Duodenal mucosa (tissue), 2 donors: ENCODE results near the gene FAXDC2.

Source experiments
- H3K27ac ChIP-seq: one replicate; pipeline ENCODE4 v1.7.0; 2013; ENCODE audit warnings: low read depth, low read length
- H3K27me3 ChIP-seq, 2 donors: one replicate each; pipeline ENCODE4 v1.7.0; 2013; ENCODE audit warnings: low read length in 2 of 2, control low read depth in 1 of 2; ENCODE audit not compliant: insufficient read depth in 2 of 2, control insufficient read depth in 1 of 2
- H3K36me3 ChIP-seq, 2 donors: one replicate each; pipeline ENCODE4 v1.7.0; 2013; ENCODE audit warnings: low read length in 2 of 2, control low read depth in 1 of 2; ENCODE audit not compliant: insufficient read depth in 2 of 2, control insufficient read depth in 1 of 2
- H3K4me1 ChIP-seq, 2 donors: one replicate each; pipeline ENCODE4 v1.7.0; 2013; ENCODE audit warnings: low read length in 2 of 2, control low read depth in 1 of 2; ENCODE audit not compliant: insufficient read depth in 2 of 2, control insufficient read depth in 1 of 2
- H3K4me3 ChIP-seq, 2 donors: one replicate each; pipeline ENCODE4 v1.7.0; 2013; ENCODE audit warnings: low read length in 2 of 2, low read depth in 1 of 2
- H3K9ac ChIP-seq, 2 donors: one replicate each; pipeline ENCODE4 v1.7.0; 2013; ENCODE audit warnings: low read length in 2 of 2, low read depth in 1 of 2
- H3K9me3 ChIP-seq, 2 donors: one replicate each; pipeline ENCODE4 v1.7.0; 2013; ENCODE audit warnings: low read length in 2 of 2, control low read depth in 1 of 2; ENCODE audit not compliant: control insufficient read depth in 1 of 2

Gene FAXDC2

GRCh38 chr5:154784856-154785255 is 65.5 kb downstream of the FAXDC2 start:
- no peak overlapping the region for H3K27ac ChIP-seq
- H3K36me3 ChIP-seq, result peaks cover 0 to under 1% of the 10 kb centered on the region in 2 donors
- no peaks in the 10 kb centered on the region for H3K9me3 ChIP-seq
- no peaks in the 10 kb centered on the region for H3K27me3 ChIP-seq
- H3K4me3 ChIP-seq, result no peak overlapping the region
- H3K9ac ChIP-seq, result no peak overlapping the region
- H3K4me1 ChIP-seq, result peaks cover 56 to 61% of the 10 kb centered on the region in 2 donors

DNA sequence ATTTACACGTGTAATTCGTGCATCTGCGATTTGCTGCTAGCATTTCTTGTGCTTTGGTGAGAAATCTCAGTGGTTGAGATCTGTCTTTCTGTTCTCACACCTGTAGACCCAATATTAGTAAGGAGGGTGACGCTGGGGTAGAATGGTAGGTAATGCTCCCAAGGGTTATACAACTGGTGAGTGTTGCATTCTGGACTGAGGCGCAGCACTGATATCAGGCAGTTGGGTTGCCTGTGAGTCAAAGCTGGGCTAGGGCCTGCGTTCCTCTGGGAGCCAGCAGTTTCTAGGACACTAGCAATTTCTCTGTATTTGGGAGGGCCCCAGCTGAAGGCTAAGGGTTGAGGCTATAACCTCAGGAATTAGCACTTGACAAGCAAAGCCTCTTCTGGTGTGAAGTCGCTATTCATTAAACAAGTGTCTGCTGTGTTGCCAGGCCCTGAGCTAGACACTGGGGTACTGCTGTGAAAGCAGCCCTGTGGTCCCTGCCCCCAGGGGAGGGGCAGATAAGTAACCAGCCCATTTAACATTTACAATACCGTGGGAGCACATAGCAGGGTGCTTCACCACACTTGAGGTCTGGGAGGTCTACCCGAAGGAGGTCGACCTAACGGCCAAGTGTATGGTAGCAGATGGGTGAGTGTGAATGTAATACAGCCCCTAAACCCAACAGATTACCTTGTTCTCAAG is 66.5 kb downstream of the FAXDC2 start:
- H3K4me1 ChIP-seq, result peaks cover 63 to 67% of the 10 kb centered on the region in 2 donors
- H3K4me3 ChIP-seq, result peak overlapping the region in 1 of 2 donors; percentile 29
- H3K9me3 ChIP-seq, result no peaks in the 10 kb centered on the region
- H3K27ac ChIP-seq, result no peak overlapping the region
- H3K9ac ChIP-seq, result peak overlapping the region in 1 of 2 donors; percentile 2
- no peaks in the 10 kb centered on the region for H3K36me3 ChIP-seq
- no peaks in the 10 kb centered on the region for H3K27me3 ChIP-seq

GRCh38 chr5:154782812-154783592 is 67.4 kb downstream of the FAXDC2 start:
- H3K4me1 ChIP-seq, result peaks cover 63 to 65% of the 10 kb centered on the region in 2 donors
- no peaks in the 10 kb centered on the region for H3K9me3 ChIP-seq
- H3K36me3 ChIP-seq, result no peaks in the 10 kb centered on the region
- H3K27ac ChIP-seq, result no peak overlapping the region
- H3K9ac ChIP-seq, result peak overlapping the region in 1 of 2 donors; percentile 2
- no peaks in the 10 kb centered on the region for H3K27me3 ChIP-seq
- no peak overlapping the region for H3K4me3 ChIP-seq

DNA sequence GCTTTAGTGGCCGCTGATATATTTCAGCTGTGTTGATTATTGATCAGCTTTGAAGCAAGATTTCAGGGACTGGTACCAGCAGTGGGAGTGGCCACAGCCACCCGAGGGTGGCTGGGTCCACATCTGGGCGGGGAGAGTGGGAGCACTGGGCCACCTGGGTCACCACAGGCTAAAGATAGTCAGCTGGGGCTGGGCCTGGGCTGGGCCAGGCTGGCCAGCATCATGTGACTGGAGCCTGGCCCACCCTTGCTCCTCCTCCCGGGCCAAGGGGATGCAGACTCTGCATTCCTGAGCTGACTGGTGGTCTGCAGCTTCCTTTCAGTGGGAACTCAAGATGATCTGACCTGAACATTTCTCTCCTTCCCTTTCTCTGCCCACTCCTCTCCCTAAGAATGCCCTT is 68.1 kb downstream of the FAXDC2 start:
- Histone ChIP-seq H3K36me3 (no peaks in the 10 kb centered on the region), H3K4me3 (no peak overlapping the region), H3K27ac (no peak overlapping the region), H3K9me3 (no peaks in the 10 kb centered on the region), H3K4me1 (peaks cover 58% of the 10 kb centered on the region in 2 donors), H3K9ac (no peak overlapping the region), H3K27me3 (no peaks in the 10 kb centered on the region)

- no peaks in the 10 kb centered on the region for H3K27me3 ChIP-seq
- H3K4me1 ChIP-seq, result peaks cover 44 to 52% of the 10 kb centered on the region in 2 donors
- no peak overlapping the region for H3K27ac ChIP-seq
Measured at GRCh38 chr5:154780128-154780527, 70.3 kb downstream of the FAXDC2 start.

GRCh38 chr5:154779105-154779504 is 71.3 kb downstream of the FAXDC2 start:
- Histone ChIP-seq H3K4me3 (no peak overlapping the region), H3K27me3 (no peaks in the 10 kb centered on the region), H3K27ac (no peak overlapping the region), H3K9ac (no peak overlapping the region), H3K9me3 (no peaks in the 10 kb centered on the region), H3K36me3 (no peaks in the 10 kb centered on the region), H3K4me1 (peaks cover 39 to 42% of the 10 kb centered on the region in 2 donors)

More at GRCh38 chr5:154780128-154780527, 70.3 kb downstream of the FAXDC2 start:
- Histone ChIP-seq H3K36me3 (no peaks in the 10 kb centered on the region), H3K4me3 (no peak overlapping the region), H3K9ac (no peak overlapping the region), H3K9me3 (no peaks in the 10 kb centered on the region)

GRCh38 chr5:154778534-154778933 is 71.9 kb downstream of the FAXDC2 start:
- H3K27ac ChIP-seq, result no peak overlapping the region
- H3K4me1 ChIP-seq, result peaks cover 35 to 36% of the 10 kb centered on the region in 2 donors
- H3K9ac ChIP-seq, result no peak overlapping the region
- no peaks in the 10 kb centered on the region for H3K27me3 ChIP-seq
- no peak overlapping the region for H3K4me3 ChIP-seq
- no peaks in the 10 kb centered on the region for H3K9me3 ChIP-seq
- H3K36me3 ChIP-seq, result peaks cover 0 to under 1% of the 10 kb centered on the region in 2 donors

DNA sequence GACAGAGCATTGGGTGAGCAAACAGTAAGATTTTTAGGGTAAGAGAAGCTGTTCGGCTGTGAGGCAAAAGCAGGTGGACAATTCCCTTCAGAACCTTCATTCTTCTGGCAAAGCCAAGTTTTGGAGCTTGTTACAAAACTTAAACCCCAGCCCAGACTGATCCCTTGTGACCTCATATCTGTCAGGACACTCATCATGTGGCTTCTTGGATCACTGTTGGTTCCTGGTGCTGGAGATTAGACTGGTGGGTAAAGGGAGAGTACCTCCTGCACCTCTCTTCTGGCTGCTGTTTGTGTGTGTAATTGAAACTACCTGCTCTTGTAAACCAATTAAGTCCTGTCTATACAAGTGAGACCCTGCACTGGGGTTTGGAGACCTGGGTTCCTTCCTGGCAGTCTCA is 74.2 kb downstream of the FAXDC2 start:
- Histone ChIP-seq H3K27ac (no peak overlapping the region), H3K4me3 (no peak overlapping the region), H3K36me3 (peaks cover 0 to 6% of the 10 kb centered on the region in 2 donors), H3K9ac (no peak overlapping the region), H3K4me1 (peaks cover 18 to 27% of the 10 kb centered on the region in 2 donors), H3K27me3 (no peaks in the 10 kb centered on the region), H3K9me3 (no peaks in the 10 kb centered on the region)

DNA sequence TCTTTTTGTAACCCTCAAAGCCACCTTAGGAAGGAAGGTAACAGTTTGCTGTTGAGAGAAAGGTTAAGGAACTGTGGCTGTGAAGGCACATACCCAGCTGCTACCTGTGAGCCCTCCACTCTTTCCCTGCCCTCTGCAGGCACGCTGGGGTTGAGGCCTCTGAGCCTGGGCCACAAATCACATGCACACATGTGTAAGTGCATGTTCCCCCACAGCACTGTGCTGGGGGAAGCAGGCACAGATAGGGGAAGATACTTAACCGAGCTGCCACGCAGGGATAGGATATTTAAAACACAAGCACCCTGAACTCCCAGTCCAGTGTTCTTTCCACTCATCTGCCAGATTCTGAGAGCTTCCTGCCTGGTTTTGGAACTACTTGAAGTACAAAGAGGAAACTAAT is 77.1 kb downstream of the FAXDC2 start:
- H3K27ac ChIP-seq, result no peak overlapping the region
- no peaks in the 10 kb centered on the region for H3K27me3 ChIP-seq
- no peak overlapping the region for H3K4me3 ChIP-seq
- H3K9me3 ChIP-seq, result no peaks in the 10 kb centered on the region
- no peak overlapping the region for H3K9ac ChIP-seq
- peaks cover 21 to 36% of the 10 kb centered on the region in 2 donors for H3K4me1 ChIP-seq
- peaks cover 0 to 6% of the 10 kb centered on the region in 2 donors for H3K36me3 ChIP-seq

DNA sequence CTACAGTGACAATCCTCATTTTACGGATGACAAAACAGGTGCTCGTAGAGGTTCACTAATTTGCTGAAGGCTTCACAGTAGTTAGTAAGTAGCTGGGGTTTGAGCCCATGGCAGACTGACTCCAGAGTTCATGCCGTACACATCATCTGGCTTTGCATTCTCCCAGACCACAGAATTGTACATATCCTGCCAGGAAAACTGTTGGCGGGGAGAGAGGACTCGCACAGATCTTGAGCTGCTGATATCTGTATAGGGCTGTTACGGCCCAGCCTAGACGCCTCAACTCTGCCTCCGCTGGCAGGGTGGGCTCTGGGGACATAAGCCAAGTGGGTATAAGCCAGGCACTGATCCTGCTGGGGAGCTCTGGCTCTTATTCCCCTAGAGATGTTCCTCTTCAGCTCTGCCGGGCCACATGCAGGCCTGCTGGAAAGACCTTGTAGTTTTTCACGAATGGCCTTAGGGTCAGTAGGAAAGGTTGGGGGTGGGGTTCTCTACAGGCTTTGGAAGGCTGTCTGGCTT is 79.0 kb downstream of the FAXDC2 start:
- H3K4me3 ChIP-seq, result no peak overlapping the region
- H3K36me3 ChIP-seq, result peaks cover 0 to 6% of the 10 kb centered on the region in 2 donors
- no peak overlapping the region for H3K9ac ChIP-seq
- H3K4me1 ChIP-seq, result peaks cover 38 to 51% of the 10 kb centered on the region in 2 donors
- no peaks in the 10 kb centered on the region for H3K9me3 ChIP-seq
- H3K27ac ChIP-seq, result no peak overlapping the region
- H3K27me3 ChIP-seq, result no peaks in the 10 kb centered on the region
